SK-N-SH treated with all-trans-retinoic acid at 6 μM for 48 hours (cell line): ENCODE results near the gene ABTB1.

Experiments used
- ATAC-seq: fragments of 200-7000 bp; cut with Tn5 transposase; 3 replicates; pipeline ENCODE4 v1.9.1; 2020; ENCODE audit warnings: mild to moderate bottlenecking, moderate library complexity
- ARNTL ChIP-seq: fragments of 450-650 bp; formaldehyde crosslinking; IDR thresholded peaks from 2 replicates; pipeline ENCODE4 v1.5.0; 2020; ENCODE audit warnings: low read depth, mild to moderate bottlenecking, moderate library complexity, borderline replicate concordance
- CREB5 ChIP-seq: fragments of 250-450 bp; sonication (Bioruptor Pico); IDR thresholded peaks from 2 replicates; pipeline ENCODE4 v1.5.1; 2020; ENCODE audit warnings: low read depth, mild to moderate bottlenecking, moderate library complexity
- CSDC2 ChIP-seq: fragments of 250-450 bp; sonication (Bioruptor Pico); IDR thresholded peaks from 2 replicates; pipeline ENCODE4 v1.5.0; 2020; ENCODE audit warnings: mild to moderate bottlenecking, moderate library complexity
- CSRNP3 ChIP-seq: fragments of 250-450 bp; sonication (Bioruptor Pico); IDR thresholded peaks from 2 replicates; pipeline ENCODE4 v1.5.1; 2021; ENCODE audit warnings: mild to moderate bottlenecking, moderate library complexity
- ESRRG ChIP-seq: fragments of 250-450 bp; sonication (Bioruptor Pico); IDR thresholded peaks from 2 replicates; pipeline ENCODE4 v1.6.1; 2021; ENCODE audit warnings: mild to moderate bottlenecking
- ISL1 ChIP-seq: fragments of 250-450 bp; sonication (Bioruptor Pico); IDR thresholded peaks from 2 replicates; pipeline ENCODE4 v2.1.2; 2022; ENCODE audit warnings: mild to moderate bottlenecking, moderate library complexity
- OSR1 ChIP-seq: fragments of 250-450 bp; sonication (Bioruptor Pico); IDR thresholded peaks from 2 replicates; pipeline ENCODE4 v1.8.0; 2022; ENCODE audit warnings: moderate library complexity, mild to moderate bottlenecking, inconsistent platforms
- PATZ1 ChIP-seq: fragments of 250-450 bp; sonication (Bioruptor Pico); IDR thresholded peaks from 2 replicates; pipeline ENCODE4 v1.8.0; 2020; ENCODE audit warnings: mild to moderate bottlenecking, moderate library complexity, borderline replicate concordance
- POU6F1 ChIP-seq: fragments of 250-450 bp; sonication (Bioruptor Pico); IDR thresholded peaks from 2 replicates; pipeline ENCODE4 v1.8.0; 2021; ENCODE audit warnings: low read depth, mild to moderate bottlenecking, moderate library complexity, borderline replicate concordance
- PPARA ChIP-seq: fragments of 250-450 bp; sonication (Bioruptor Pico); IDR thresholded peaks from 2 replicates; pipeline ENCODE4 v1.5.0; 2020; ENCODE audit warnings: mild to moderate bottlenecking, borderline replicate concordance
- RARB ChIP-seq: fragments of 250-450 bp; sonication (Bioruptor Pico); IDR thresholded peaks from 2 replicates; pipeline ENCODE4 v1.8.0; 2021; ENCODE audit warnings: mild to moderate bottlenecking, moderate library complexity
- SNAI2 ChIP-seq: fragments of 250-450 bp; sonication (Bioruptor Pico); IDR thresholded peaks from 2 replicates; pipeline ENCODE4 v1.5.0; 2020; ENCODE audit warnings: mild to moderate bottlenecking, moderate library complexity
- TCF4 ChIP-seq: fragments of 250-450 bp; sonication (Bioruptor Pico); IDR thresholded peaks from 2 replicates; pipeline ENCODE4 v1.8.0; 2021; ENCODE audit warnings: mild to moderate bottlenecking, moderate library complexity, borderline replicate concordance
- TOX ChIP-seq: fragments of 250-450 bp; sonication (Bioruptor Pico); IDR thresholded peaks from 2 replicates; pipeline ENCODE4 v1.8.0; 2021; ENCODE audit warnings: mild to moderate bottlenecking, moderate library complexity, borderline replicate concordance
- TSHZ2 ChIP-seq: fragments of 250-450 bp; sonication (Bioruptor Pico); IDR thresholded peaks from 2 replicates; pipeline ENCODE4 v1.5.0; 2020; ENCODE audit warnings: mild to moderate bottlenecking, moderate library complexity
- ZC3H10 ChIP-seq: fragments of 250-450 bp; sonication (Bioruptor Pico); IDR thresholded peaks from 2 replicates; pipeline ENCODE4 v1.5.1; 2021; ENCODE audit warnings: mild to moderate bottlenecking, moderate library complexity
- ZFP3 ChIP-seq: fragments of 250-450 bp; sonication (Bioruptor Pico); IDR thresholded peaks from 2 replicates; pipeline ENCODE4 v1.5.0; 2020; ENCODE audit warnings: mild to moderate bottlenecking, moderate library complexity
- ZFP30 ChIP-seq: fragments of 450-650 bp; formaldehyde crosslinking; IDR thresholded peaks from 2 replicates; pipeline ENCODE4 v1.5.0; 2022; ENCODE audit warnings: mild to moderate bottlenecking, moderate library complexity
- ZNF565 ChIP-seq: fragments of 450-650 bp; formaldehyde crosslinking; conservative IDR thresholded peaks from 2 replicates; pipeline ENCODE4 v1.5.0; 2020; ENCODE audit warnings: low read depth, mild to moderate bottlenecking, moderate library complexity
- ZNF70 ChIP-seq: fragments of 450-650 bp; formaldehyde crosslinking; IDR thresholded peaks from 2 replicates; pipeline ENCODE4 v1.5.0; 2020; ENCODE audit warnings: mild to moderate bottlenecking, moderate library complexity
- ZNF8 ChIP-seq: fragments of 450-650 bp; formaldehyde crosslinking; IDR thresholded peaks from 2 replicates; pipeline ENCODE4 v1.5.0; 2020; ENCODE audit warnings: mild to moderate bottlenecking, moderate library complexity

The ABTB1 gene

GRCh38 chr3:127709320-127710060 lies 36.7 kb downstream of the ABTB1 start:
- ATAC-seq: no peak
- no peak for TF ChIP-seq TSHZ2 (CRISPR knock-in tag)

GRCh38 chr3:127710155-127710941 lies 37.6 kb downstream of the ABTB1 start:
- TF ChIP-seq ZFP3 (CRISPR knock-in tag) (no peak), ZFP30 (CRISPR knock-in tag) (no peak), TCF4 (no peak), ZNF565 (CRISPR knock-in tag) (no peak), PPARA (CRISPR knock-in tag) (no peak), ISL1 (no peak), ZC3H10 (CRISPR knock-in tag) (no peak), OSR1 (no peak), TOX (no peak)
- no peak for ATAC-seq

GRCh38 chr3:127711021-127711695 lies 38.4 kb downstream of the ABTB1 start:
- ATAC-seq: no peak
- no peak for TF ChIP-seq ZNF8 (CRISPR knock-in tag)
- no peak for TF ChIP-seq ZFP3 (CRISPR knock-in tag)
- TF ChIP-seq SNAI2 (CRISPR knock-in tag): no peak
- no peak for TF ChIP-seq PPARA (CRISPR knock-in tag)
- TF ChIP-seq TSHZ2 (CRISPR knock-in tag): no peak
- TF ChIP-seq TOX: no peak
- TF ChIP-seq ZNF70 (CRISPR knock-in tag): no peak
- no peak for TF ChIP-seq ZFP30 (CRISPR knock-in tag)
- no peak for TF ChIP-seq CSDC2 (CRISPR knock-in tag)
- no peak for TF ChIP-seq ZC3H10 (CRISPR knock-in tag)
- TF ChIP-seq ARNTL: no peak
- no peak for TF ChIP-seq POU6F1 (CRISPR knock-in tag)
- no peak for TF ChIP-seq CREB5 (CRISPR knock-in tag)
- no peak for TF ChIP-seq CSRNP3 (CRISPR knock-in tag)
- no peak for TF ChIP-seq PATZ1 (CRISPR knock-in tag)
- no peak for TF ChIP-seq TCF4
- no peak for TF ChIP-seq RARB
- TF ChIP-seq ESRRG (CRISPR knock-in tag): no peak
